Right forelimb (tissue), 1 donor: Measurements from ENCODE around the gene ENTPD8.

Experiments
- DNase-seq: peaks from one replicate; pipeline ENCODE4 v3.0.0-alpha.2; 2018

Gene ENTPD8

DNA sequence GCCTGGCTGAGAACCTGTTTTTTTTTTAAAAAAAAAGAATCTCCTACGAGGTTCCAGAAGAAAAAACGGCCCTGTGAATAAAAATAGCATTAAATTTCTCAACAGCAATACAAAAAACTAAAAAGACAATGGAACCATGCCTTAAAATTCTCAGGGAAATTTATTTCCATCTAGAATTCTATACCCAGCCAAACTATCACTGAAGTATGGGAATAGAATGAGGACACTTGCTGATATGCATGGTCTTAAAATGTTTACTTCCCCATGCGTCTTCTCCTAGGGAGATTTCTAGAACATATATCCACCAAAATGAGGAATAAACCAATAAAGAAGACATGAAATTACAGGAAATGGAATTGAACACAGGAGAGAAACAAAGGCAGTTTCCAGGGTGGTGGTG is 34.5 kb upstream of the ENTPD8 start:
- no peak for DNase-seq

DNA sequence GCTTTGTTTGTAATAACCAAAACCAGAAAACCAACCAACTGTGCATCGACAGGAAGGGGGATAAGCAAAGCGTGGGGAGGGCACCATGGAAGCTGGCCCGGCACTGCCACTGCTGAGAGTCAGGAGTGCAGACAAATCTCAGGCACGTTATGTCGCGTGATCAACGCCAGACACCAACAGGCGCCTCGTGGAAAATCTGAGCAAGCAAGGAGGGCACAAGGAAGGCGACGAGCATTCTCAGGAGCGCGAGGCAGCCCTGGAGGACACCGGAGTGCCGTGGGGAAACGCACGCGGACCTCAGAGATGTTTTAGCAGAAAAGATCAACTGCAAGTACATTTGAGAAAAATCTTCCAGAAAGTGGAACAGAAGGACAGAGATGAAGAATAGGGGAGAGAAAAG is 33.1 kb upstream of the ENTPD8 start:
- DNase-seq: no peak

DNA sequence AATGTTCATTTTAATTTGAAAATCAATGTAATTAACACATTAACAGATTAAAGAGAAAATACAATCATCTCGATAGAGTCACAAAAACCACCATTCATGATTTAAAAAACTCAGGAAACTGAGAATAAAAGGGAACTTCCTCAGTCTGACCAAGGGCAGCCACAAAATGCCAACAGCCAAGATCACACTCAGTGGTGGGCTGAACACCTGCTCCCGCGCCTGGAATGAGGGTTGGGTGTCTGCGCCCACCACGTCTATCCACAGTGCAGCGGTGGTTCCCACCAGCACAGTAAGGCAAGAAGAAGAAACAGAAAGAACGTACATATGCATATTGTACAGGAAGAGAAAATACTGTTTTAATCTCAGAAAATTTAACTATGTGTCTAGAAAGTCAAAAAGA is 29.6 kb upstream of the ENTPD8 start:
- no peak for DNase-seq

DNA sequence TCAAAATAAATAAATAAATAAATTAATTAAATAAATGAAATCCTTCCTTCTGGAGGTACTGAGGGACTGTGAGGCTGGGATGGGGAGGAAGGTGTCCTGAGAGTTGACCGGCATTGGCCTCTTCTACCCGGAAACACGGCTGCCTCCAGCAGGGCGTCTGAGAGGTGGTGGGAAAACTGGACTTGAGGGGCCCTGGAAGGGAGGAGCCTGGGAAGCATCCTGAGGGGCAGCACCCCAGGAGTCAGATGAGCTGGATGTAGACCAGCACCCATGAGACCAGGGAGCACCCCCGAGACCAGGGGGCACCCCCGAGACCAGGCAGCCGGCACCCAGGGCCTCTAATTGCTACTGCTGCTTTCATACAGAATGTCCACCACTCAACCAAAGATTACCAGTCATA is 26.7 kb upstream of the ENTPD8 start:
- DNase-seq: no peak

DNA sequence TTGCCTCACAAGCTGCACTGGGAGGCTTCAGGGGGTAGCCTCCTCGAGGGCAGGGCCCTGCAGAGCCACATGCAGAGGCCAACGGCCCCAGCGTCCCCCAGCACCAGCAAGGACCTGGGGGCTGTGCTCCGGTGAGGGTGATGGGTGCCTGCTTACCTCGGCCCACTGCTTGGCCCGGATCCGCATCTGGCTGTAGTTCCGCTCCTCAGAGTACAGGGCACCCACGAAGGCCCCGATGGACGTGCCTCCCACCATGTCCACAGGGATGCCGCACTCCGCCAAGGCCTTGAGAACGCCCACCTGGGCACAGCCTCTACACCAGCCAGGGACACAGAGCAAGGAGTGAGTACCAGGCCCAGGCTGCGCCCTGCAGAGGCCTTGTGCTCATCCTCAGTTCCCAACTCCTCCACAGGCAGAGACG is 26.0 kb upstream of the ENTPD8 start:
- DNase-seq: peak; percentile 36

DNA sequence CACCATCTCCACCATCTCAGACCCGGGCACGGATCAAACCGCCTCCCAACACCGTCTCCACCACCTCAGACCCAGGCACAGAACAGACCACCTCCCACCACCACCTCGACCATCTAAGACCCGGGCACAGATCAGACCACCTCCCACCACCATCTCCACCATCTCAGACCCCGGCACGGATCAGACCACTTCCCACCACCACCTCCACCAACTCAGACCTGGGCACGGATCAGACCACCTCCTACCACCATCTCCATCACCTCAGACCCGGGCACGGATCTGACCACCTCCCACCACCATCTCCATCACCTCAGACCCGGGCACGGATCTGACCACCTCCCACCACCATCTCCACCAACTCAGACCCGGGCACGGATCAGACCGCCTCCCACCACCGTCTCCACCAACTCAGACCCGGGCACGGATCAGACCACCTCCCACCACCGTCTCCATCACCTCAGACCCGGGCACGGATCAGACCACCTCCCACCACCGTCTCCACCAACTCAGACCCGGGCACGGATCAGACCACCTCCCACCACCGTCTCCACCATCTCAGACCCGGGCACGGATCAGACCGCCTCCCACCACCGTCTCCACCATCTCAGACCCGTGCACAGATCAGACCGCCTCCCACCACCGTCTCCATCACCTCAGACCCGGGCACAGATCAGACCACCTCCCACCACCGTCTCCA is 25.4 kb upstream of the ENTPD8 start:
- DNase-seq: peak; percentile 9

DNA sequence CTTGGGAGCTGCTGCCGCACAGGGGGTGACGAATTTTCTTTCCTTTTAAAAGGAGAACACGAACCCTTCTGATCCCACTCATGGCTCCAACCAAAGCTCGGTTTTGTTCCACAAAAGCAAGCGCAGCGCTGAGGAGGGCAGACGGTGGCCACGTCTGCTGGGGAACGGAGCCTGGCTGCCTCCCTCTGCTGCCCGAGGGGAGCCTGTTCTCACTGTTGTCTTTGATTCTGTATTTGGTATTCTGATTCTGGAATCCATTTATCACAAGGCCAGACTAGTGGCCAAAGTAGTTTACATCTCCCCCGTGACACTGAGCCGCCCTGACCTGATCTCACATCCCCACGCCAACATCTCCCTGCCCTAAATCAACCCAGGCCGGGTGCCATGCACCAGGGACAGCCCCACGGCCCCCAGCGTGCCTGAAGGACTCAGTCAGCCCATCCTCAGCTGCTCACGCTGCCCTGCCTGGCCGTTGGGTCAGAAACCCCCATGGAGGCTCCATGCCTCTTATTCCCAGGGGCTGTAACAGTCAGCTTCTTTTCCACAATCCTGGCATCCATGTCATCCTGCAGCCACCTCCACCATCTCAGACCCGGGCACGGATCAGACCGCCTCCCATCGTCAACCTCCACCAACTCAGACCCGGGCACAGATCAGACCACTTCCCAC is 24.7 kb upstream of the ENTPD8 start:
- peak; percentile 21 for DNase-seq

DNA sequence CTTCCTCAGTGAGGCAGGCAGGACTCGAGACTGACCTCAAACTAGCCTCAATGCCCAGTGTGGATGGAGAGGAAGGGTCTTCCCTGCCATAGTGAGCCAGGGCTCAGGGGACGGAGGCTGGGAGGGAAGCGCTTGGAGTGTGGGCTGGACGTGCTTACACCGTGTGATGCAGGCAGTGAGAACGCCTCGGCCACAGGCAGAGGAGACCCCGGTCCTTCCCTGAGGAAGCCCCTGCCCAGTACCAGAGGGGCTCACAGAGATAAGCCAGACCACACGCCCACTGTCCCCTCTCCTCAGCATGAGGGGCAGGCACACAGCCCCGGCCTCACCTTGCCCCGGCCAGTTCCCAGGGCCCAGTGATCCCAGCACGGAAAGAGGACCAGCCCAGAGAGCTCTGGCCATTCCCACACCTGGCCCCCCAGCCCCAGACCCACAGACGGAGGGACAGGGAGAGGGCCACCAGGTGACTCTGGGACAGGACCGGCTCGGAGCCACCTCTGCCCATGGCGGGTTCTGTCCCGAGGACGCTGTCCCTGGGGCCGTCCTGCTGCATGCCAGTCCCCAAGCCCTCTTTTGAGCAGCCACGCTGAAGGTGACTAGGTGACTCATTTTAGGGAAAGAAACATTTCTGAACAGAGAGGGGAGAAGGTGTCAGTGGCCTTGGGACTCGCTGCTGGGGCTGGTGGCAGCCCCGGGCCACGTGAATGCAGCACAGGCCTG is 24.0 kb upstream of the ENTPD8 start:
- DNase-seq: peak; percentile 23

DNA sequence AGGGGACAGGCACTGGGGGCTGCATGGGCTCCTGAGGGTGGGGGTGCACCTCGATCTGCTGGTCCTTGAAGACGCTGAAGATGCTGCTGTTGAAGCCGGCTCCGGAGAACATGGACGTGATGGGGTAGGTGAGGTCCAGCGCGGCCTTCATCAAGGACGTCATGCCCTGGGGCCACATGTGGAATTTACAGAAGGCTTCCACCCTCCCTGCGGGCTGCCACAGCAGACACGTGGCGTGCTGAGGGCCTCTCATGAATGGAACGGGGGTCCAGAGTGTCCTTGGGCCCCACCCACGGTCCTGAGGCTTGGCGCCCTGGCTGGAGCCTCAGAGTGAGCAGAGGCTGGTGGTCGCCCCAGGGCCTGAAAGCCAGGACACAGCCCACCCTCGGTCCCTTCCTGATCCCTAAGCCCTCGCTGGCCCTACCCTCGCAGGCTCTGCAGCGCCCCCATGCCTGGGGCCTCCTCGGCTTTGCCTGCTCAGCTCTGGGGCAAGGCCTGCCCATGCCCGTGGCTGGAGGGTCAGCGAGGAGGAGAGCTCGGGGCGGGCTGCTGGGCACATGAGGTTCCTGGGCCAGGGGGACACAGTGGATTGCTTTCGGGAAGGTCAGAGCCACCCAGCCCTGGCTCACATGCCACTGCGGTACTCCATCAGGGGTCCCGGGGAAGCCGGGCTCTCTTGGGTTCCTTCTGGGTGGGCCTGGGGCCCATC is 23.3 kb upstream of the ENTPD8 start:
- DNase-seq: peak; percentile 33

DNA sequence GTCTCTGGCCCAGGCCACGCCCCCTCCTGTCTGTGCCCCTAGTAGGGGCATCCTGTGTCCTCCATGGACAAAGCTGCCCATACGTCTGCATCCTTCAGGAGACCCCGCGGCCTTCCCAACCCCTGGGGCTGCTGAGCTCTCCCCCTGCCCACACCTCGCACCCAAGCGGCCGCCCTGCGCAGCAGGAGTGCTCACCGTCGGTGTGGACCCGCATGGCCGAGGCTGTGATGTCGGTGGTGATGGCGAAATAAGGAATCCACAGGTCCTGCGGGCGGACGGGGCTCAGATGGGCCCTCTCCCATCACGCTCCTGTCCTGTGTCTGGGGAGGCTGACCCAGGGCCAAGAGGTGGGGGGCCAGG is 22.8 kb upstream of the ENTPD8 start:
- peak; percentile 36 for DNase-seq

DNA sequence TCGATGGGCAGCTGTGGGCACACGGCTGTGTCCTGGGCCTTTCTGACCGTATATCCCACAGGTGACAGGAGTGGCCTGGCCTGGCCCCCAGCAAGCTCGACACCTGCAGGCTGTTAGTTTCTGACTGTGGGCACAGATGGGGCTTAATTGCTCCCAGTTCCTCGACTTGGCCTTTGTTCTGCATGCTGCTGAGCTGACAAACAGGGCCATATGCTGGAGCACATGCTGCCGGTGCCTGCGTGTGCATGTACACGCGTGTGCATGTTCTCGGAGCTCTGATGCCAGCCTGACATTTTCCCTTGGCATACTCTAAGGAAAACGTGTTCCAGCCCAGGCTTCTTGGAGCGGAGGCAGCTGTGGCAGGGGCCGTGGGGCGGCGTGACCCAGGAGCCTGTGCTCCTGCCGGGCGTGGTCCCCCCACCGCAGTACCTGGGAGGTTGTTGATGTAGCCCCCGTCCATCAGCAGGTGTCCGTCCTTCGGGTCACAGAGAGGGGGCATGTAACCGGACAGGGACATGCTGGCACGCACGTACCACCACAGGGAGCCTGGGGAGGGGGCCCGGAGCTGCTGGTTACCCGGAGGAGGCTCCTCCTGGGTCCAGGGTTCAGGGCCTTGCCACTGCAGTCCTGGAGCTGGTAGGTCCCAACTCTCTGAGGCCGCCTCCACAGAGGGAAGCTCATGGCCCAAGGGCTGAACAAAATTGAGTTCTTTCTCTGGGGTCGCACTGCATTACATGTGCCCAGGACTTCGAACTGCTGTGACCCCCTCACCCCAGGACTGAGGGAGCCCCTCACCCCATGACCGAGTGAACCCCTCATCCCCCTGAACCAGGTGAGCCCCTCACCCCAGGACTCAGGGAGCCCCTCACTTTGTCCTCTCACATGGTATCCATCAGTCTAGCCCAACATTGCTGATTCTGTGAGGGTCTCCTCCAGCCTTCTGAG is 22.1 kb upstream of the ENTPD8 start:
- no peak for DNase-seq

DNA sequence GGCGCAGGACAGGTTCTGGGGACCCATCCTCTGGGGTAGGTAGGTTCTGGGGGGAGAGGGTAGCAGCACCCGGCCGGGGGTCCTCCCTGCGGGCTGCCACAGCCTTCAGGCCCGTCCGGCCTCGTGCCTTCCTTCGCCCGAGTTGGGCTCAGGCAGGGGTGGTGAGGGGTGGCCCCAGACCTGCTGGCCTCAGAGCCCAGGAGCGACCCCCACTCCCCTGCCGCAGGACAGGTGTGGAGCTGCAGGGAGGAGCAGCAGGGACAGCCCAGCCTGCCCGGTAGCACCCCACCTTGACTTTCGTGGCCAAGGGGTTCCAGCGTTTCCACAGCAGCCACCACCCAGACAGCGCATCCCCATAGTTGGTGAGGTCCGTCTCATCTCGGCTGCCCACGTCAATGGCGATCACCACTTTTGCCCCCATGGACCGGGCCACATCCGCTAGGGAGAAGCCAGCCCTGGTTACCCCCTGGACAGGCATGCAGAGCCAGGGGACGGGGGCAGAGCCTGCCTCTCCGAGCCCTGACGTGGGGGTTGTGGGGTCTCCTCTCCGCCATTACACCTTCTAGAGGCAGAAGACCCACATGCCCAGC is 21.3 kb upstream of the ENTPD8 start:
- peak; percentile 41 for DNase-seq

DNA sequence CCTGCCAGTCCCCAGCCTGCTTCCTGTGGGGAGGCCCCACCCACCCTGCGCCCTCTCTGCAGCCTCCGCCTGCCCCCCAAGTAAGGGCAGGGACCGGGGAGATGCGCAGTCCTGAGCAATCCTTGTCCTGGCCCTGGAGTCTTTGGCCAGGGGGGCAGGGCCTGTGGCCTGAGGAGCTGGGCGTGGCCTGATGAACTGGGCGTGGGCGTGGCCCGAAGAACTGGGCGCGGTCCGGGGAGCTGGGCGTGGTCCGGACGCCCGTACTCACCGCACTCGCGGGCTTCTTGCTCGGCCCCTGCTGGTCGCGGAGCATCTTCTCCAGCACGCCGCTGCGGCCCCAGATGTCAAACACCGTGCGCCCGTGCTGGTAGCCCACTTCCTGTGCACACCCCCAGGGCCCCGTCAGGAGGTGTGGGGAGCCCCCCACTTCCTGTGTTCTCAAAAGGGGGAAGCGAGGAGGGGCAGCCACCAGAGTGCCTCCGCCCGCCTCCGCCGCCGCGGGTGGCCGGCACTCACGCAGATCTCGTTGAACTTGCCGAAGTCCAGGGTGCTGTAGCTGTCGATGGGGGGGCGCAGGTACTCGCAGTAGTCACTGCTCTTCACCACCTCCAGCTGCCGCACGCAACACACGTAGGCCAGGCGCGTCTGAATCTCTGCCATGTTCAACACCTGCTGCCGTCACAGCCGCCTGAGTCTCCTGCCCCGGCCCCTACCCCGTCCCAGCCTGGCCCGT is 20.7 kb upstream of the ENTPD8 start:
- DNase-seq: peak; percentile 38

DNA sequence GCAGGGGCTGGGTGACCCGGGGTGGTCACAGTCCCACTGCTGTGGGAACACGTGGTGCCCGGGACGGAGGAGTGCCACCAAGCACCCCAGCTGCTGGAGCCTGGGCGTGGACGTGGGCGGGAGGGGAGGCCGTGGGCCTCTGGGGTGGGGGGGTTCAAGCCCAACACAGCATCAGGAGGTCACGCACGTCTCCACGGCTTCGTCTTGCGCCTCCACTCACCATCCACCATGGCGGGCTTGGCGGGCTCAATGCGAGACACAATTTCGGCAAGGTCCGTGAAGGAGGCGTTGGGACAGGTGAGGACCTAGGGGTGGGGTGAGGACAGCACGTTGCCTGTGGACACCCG is 20.1 kb upstream of the ENTPD8 start:
- peak; percentile 30 for DNase-seq

DNA sequence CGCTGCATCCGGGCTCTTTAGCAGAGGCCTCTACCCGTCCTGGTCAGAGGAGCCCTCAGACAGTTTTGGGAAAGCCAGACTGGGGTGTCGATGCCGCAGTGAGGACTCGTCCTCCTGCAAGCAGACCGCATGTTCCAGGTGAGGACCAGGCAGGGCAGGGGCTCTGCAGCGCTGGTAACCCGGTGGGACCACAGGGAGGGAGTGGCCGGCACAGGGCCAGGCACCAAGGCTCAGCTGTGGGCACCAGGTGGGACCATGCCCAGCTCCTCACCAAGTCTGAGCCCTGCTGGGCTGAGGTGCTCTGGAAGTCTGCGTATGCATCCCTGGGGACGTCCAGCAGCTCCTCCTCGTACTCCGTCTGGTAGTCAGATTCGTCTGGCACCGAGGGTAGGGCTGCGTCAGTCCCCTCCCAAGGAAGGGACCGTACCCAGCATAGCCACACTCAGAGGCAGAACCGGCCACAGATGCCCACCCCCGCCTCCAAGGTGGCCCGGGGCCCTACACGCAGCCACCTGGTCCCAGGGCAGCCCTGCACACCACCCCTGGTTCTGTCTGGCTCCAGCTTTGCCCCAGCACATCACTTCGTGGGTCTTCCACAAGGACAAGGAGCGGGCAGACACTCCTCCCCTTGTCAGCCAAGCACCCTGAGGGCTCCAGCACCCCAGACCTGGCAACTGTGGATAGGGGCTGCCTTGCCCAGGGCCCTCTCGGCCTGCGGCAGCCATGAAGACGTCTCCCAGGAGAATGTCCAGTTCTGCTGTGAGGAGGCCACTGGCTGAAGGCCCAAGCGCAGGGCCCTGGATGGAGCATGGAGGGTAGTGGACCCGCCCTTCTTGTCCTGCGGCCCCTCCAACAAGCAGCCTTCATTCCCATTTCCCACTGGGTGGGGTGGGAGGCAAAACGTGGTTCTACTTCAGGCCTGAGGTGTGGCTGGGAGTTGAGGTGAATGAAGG is 19.5 kb upstream of the ENTPD8 start:
- DNase-seq: peak; percentile 47

DNA sequence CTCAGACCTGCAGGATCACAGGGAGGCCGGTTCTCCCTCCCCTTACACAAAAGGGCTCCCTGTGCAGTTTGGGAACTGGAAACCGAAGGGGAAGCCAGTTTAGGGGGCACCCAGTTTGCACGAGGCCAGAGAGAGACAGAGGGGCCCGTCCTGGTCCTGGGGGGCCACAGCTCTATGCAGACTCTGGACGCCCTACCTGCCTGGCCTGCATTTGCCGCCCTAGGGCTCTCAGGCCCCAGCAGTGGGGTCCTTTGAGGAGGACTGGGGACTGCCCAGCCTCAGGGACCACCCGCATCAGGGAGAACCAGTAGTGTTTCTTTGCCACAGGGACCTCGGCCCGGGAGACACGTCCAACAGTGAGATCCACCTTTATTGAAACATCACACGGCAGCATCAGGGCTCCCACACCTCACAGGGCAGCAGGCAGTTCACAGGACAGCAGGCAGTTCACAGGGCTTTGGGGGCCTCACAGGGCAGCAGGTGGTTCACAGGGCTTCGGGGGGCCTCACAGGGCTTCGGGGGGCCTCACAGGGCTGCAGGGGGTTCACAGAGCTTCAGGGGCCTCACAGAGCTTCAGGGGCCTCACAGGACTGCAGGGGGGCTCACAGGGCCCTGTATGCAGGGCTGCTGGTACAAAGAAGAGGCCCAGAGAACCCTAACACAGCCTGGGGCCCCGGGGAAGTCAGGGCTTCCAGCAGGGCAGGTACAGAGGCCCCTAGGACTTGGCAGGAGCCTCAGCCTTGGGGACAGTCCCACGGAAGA is 18.6 kb upstream of the ENTPD8 start:
- DNase-seq: peak; percentile 50

DNA sequence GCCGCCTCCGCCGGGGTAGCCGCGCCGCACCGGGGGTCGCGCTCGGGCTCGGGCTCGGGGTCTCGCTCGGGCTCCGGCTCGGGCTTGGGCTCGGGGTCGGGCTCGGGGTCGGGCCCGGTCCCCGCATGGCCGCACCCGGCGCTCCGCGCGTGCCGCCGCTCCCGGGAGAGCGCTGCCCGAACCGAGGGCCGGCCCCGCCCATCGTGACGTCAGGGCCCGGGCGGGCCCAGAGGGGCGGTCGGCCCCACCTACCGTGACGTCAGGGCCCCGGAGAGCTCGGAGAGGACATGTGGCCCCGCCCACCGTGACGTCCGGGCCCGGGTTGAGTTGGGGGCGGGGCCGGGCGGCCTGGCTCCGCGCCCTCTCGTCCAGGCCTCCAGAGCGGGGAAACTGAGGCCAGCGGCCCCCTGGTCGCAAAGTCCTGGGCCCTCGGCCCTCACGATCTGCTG is 18.0 kb upstream of the ENTPD8 start, which contains the start of gene NSMF:
TSS of gene NSMF (minus strand) at position 183 of the 449 bp plus-strand sequence. CDS start 232 bp downstream, outside the sequence.
- peak; percentile 95 for DNase-seq

DNA sequence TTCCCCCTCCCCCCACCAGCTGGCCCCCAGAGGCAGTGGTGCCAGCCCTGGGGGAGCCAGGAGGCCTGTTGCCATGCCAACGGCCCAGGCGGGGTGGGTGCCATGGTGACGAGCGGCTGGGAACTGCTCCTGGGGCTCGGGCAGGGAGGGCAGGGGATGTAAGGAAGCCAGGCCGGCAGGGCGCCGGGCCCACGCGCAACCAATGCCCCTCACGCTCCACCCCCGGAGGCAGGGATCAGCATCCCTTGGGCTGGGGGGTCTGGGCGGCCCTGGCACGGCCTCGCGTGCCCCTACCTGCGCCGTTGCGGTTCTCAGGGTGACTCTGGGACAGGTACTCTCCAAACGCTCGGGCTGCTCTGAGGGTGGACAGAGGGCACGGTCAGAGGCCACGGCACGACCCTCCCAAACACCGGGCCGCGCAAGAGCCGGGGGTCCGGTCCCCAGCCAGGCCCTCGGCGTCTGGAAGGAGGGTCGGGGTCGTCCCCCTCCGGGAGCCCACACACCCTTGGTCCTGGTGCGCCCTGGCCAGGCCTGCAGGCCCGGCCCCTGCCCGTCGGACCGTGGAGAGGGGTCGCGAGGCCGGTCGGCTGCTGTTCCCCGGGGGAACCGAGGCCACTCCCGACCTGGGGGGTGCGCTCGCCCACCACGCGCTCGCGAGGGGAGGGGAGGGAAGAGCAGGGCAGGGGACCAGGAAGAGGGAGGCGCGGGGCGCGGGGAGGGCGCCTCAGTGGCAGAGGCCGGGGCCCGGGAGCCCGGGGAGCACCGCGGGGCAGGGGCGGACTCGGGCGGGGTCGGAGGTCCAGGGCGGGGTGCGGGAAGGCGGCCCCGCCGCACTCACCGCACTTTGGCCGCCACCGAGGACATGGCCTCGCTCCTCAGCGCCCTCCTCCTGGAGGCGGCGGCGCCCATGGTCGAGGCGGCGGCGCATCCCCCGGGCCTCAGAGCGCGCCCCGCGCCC is 17.3 kb upstream of the ENTPD8 start:
- DNase-seq: peak; percentile 58
